Esophagus squamous epithelium (tissue), 4 donors: ENCODE measurements around the gene ZSCAN10.

Experiments used
- CTCF ChIP-seq, 6 experiments: fragments of 450-650 bp in 4 of 6; fragments of 200-600 bp in 2 of 6; sonication (generic) in 2 of 6; IDR thresholded peaks; one replicate each; pipeline ENCODE4 v1.5.1; 2016 to 2019; ENCODE audit warnings: antibody characterized with exemption in 6 of 6, mild to moderate bottlenecking in 4 of 6, moderate library complexity in 4 of 6
- POLR2A ChIP-seq, 4 donors: fragments of 450-650 bp; IDR thresholded peaks; one replicate each; pipeline ENCODE4 v1.6.1; 2017; ENCODE audit warnings: antibody characterized with exemption in 4 of 4, mild to moderate bottlenecking in 4 of 4, moderate library complexity in 3 of 4

GRCh38 chr16:3127745-3128144 is 28.7 kb upstream of the ZSCAN10 start:
- TF ChIP-seq CTCF (IDR thresholded peaks at IDR 0.05) (no peak), POLR2A (IDR thresholded peaks at IDR 0.05) (no peak)
